GM19193 (cell line): Measurements from ENCODE around the gene NOL4L.

ENCODE experiments used
- POLR2A ChIP-seq: IDR thresholded peaks from 4 replicates; pipeline ENCODE4 v1.6.1; 2011; ENCODE audit not compliant: insufficient read depth, insufficient read length; ENCODE audit errors: extremely low read depth

Gene NOL4L

GRCh38 chr20:32554965-32555289 is 30.2 kb downstream of the NOL4L start:
- no peak for TF ChIP-seq POLR2A

GRCh38 chr20:32553618-32554017 is 31.5 kb downstream of the NOL4L start:
- no peak for TF ChIP-seq POLR2A

- TF ChIP-seq POLR2A, result no peak
These were observed 33.4 kb downstream of the NOL4L start for GRCh38 chr20:32551693-32552092.

GRCh38 chr20:32549842-32550241 is 35.3 kb downstream of the NOL4L start:
- TF ChIP-seq POLR2A, result no peak

GRCh38 chr20:32547753-32548034 is 37.4 kb downstream of the NOL4L start:
- no peak for TF ChIP-seq POLR2A

GRCh38 chr20:32546918-32547752 is 38.0 kb downstream of the NOL4L start:
- no peak for TF ChIP-seq POLR2A

GRCh38 chr20:32544893-32545840 is 40.0 kb downstream of the NOL4L start:
- TF ChIP-seq POLR2A, result no peak

- TF ChIP-seq POLR2A, result no peak
These were observed 40.8 kb downstream of the NOL4L start for GRCh38 chr20:32544260-32544722.

- TF ChIP-seq POLR2A, result no peak
These were observed 41.4 kb downstream of the NOL4L start for GRCh38 chr20:32543570-32544259.

GRCh38 chr20:32542259-32542615 is 42.9 kb downstream of the NOL4L start:
- no peak for TF ChIP-seq POLR2A

GRCh38 chr20:32541323-32542258 is 43.5 kb downstream of the NOL4L start:
- TF ChIP-seq POLR2A, result no peak

- no peak for TF ChIP-seq POLR2A
These were observed 45.1 kb downstream of the NOL4L start for GRCh38 chr20:32539817-32540675.

- TF ChIP-seq POLR2A, result no peak
These were observed 45.9 kb downstream of the NOL4L start for GRCh38 chr20:32539026-32539816.
